Urinary bladder (tissue), 4 donors: ENCODE data around the gene DLAT. TPM values are rescaled to one million over a fixed set of nuclear protein-coding genes. Genes with fewer than 3 reads are reported as not detected.
"Not testable (repeated sequence)": the region's sequence is repeated elsewhere in the genome, so short reads cannot be mapped to it uniquely, and the experiment has no call there.

ENCODE experiments used
- DNase-seq: peaks from one replicate; pipeline ENCODE4 v3.0.0-alpha.2; 2015; ENCODE audit errors: extremely low spot score
- H3K27ac ChIP-seq: one replicate; pipeline ENCODE4 v1.5.1; 2013; ENCODE audit warnings: low read depth, mild to moderate bottlenecking, moderate library complexity
- H3K36me3 ChIP-seq: one replicate; pipeline ENCODE4 v1.6.1; 2013; ENCODE audit warnings: mild to moderate bottlenecking, moderate library complexity; ENCODE audit not compliant: insufficient read depth
- H3K4me1 ChIP-seq: one replicate; pipeline ENCODE4 v1.6.1; 2013; ENCODE audit warnings: mild to moderate bottlenecking, moderate library complexity; ENCODE audit not compliant: insufficient read depth
- H3K4me3 ChIP-seq: one replicate; pipeline ENCODE4 v1.5.1; 2013; ENCODE audit warnings: low read depth, low read length
- WGBS: extraction: QIAGEN DNeasy Blood & Tissue Kit; methylation state at CpG from one replicate; pipeline ENCODE4 v1.1.7; 2013; 5-methylcytosine and 5-hydroxymethylcytosine counted together
- polyA plus RNA-seq: library from polyadenylated mRNA; stranded (reverse); fragments of 200-250 nt; gene quantifications from one replicate; pipeline ENCODE4 v1.2.3, GENCODE V29; 2013
- total RNA-seq: library from RNA; depleted of rRNA; stranded (reverse); fragments of >200 nt; gene quantifications from one replicate; pipeline ENCODE4 v1.2.3, GENCODE V29; 2014
- donor health status: healthy with polysubstance abuse.
- donor health status: healthy.

Gene DLAT
- total and polyA plus RNA-seq, 2 donors, result 23.7 to 36.9 TPM

DNA sequence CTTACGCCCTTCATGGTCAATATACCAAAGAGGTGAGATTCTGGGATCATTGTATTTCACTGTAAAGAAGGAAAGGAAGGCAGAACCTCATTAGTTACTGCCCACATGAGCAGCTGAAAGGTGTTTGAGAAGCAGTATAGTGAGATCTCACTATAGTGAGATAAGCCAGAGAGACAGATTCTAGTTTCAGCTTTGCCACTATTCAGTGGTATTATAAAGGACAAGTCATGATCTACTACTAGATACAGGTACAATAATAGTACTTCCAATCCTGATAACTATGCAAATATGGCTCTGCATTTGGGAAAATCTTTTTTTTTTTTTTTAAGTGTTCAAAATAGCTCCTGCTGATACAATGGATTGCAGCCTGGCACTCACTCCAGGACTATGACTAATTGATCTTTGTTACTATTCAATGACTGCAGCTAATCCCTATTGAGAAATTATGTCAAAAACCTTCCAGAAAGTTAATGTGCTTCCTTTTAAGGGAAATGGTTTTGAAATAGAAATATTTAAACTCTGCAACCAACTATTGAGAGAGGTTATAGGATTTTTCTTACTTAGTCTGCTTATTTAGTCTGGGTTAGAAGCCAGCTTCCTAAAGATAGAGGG, 8.3 kb upstream of the DLAT start:
- H3K4me1 ChIP-seq, result no peaks in the 10 kb centered on the region
- 98% methylated on average over 1 of the region's 1 CpG for WGBS
- no peak overlapping the region for H3K4me3 ChIP-seq
- no peaks in the 10 kb centered on the region for H3K36me3 ChIP-seq
- H3K27ac ChIP-seq, result no peak overlapping the region
- DNase-seq, result no peak

DNA sequence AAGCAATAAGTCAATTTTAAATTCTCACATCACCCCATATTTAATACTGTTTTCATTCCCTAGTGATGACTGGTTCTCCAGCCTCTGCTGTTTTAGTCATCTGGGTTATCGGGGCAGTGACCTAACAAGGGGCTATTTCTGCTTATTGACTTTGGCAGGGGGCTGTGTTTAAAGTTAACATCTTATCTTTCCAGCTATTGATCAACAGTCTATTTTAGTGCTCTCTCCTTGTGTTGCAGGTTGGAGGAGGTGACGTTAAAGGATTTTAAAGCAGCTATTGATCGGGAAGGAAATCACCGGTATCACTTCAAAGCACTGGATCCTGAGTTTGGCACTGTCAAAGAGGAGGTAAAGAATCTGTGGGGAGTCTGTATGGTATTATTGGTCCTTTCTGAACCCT, 7.7 kb upstream of the DLAT start:
- H3K36me3 ChIP-seq, result no peaks in the 10 kb centered on the region
- no peak for DNase-seq
- WGBS, result 77% methylated on average over 4 of the region's 4 CpGs
- H3K27ac ChIP-seq, result no peak overlapping the region
- H3K4me3 ChIP-seq, result no peak overlapping the region
- H3K4me1 ChIP-seq, result no peaks in the 10 kb centered on the region

DNA sequence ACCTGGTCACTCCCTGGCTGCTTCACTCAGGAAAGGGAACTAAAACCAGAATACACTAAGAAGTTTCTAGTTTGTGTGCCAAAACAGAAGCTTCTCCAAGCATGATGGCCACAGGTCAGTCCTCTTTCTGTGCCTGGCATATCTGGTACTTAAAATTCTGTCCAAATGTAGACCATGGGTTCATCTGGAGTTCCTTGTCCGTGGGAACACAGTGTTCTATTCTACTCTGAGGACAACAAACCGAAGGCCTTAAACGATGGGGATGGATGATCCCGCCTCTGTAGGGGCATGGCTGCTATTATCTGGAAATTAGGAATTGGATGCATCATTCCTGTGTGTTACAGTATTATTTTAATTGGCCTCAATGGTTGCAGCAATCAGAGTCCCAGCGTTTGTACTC, 6.1 kb upstream of the DLAT start:
- Histone ChIP-seq H3K4me3 (no peak overlapping the region), H3K27ac (no peak overlapping the region), H3K36me3 (no peaks in the 10 kb centered on the region), H3K4me1 (no peaks in the 10 kb centered on the region)
- no peak for DNase-seq
- WGBS, result 90% methylated on average over 5 of the region's 5 CpGs

DNA sequence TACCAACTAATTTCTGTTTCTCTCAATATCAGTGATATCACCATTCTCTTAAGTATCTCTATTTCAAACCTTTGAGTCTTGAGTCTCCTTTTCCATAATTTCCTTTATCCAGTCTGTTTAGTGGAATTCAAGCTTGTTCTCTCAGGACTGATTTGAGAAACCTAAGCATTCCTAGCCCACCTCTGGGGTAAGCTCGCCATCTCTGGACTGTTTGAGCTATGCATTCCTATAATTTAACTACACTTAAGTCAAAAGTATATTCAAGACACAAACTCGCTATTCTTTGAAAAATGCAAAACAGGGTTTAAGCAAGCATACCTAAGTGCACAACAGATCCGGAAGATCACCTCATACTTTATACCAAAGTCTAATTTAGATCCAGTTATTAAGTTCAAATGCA, 2.1 kb upstream of the DLAT start:
- Histone ChIP-seq H3K4me1 (no peaks in the 10 kb centered on the region), H3K27ac (no peak overlapping the region), H3K4me3 (no peak overlapping the region), H3K36me3 (no peaks in the 10 kb centered on the region)
- WGBS, result 85% methylated on average over 3 of the region's 3 CpGs
- DNase-seq, result no peak

DNA sequence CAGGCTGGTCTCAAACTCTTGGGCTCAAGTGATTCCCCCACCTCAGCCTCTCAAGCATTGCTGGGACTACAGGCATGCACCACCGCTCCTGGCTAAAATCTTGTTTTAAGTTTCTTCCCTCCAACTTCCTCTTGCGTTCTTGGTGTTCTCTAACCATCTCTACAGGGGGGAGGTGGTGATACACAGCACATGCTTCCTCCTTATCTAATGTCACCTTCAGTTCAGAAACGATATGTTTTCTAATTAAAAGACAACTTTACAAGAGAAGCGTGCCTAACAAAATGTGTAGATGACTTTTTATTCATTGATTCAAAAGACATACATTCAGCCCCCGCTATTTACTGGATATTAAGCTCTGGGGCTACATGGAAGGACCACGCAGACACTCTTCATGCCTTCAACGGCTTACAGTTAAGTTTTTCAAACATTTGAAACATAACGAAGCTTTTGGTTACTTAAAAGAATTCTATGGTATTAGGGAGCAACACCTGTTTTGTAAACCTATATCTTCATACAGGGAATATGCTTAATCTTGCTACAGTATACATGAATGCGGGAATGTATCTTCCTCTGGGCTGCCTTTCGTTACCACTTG, 933 bp upstream of the DLAT start:
- no peak for DNase-seq
- Histone ChIP-seq H3K4me3 (peak overlapping the region; percentile 78), H3K4me1 (no peaks in the 10 kb centered on the region), H3K27ac (peak overlapping the region; percentile 92), H3K36me3 (peaks cover 2% of the 10 kb centered on the region)
- WGBS, result 18% methylated on average over 10 of the region's 10 CpGs

DNA sequence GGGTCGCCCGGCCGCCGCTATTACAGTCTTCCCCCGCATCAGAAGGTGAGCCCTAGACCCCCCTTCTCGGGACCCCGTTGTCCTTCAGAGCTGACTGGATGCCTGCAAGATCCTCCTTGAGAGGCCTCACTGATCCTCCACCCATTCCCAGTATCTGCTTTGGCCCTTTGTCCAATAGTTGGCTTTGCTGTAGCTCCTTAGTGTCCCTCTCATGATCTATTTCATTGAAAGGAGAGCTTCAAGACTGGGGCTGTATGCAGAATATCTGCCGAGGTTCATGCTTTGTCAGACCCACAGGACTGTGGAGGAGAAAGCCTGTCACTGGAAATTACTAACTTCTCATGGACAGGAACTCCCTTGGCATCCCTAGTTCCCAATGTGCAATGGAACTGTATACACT, 499 bp downstream of the DLAT start:
- peak overlapping the region; percentile 78 for H3K4me3 ChIP-seq
- WGBS, result 1% methylated on average over 8 of the region's 8 CpGs
- no peak for DNase-seq

DNA sequence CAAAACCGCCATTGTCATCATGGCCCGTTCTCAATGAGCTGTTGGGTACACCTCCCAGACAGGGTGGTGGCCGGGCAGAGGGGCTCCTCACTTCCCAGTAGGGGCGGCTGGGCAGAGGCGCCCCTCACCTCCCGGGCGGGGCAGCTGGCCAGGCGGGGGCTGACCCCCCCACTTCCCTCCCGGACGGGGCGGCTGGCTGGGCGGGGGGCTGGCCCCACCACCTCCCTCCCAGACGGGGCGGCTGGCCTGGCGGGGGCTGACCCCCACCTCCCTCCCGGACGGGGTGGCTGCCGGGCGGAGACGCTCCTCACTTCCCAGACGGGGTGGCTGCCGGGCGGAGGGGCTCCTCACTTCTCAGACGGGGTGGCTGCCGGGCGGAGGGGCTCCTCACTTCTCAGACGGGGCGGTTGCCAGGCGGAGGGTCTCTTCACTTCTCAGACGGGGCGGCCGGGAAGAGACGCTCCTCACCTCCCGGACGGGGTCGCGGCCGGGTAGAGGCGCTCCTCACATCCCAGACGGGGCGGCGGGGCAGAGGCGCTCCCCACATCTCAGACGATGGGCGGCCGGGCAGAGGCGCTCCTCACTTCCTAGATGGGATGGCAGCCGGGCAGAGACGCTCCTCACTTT, 1.7 kb downstream of the DLAT start:
- not testable (repeated sequence) for DNase-seq

More for the DNA sequence above, 499 bp downstream of the DLAT start:
- peak overlapping the region; percentile 92 for H3K27ac ChIP-seq
- peaks cover 8% of the 10 kb centered on the region for H3K36me3 ChIP-seq
- no peaks in the 10 kb centered on the region for H3K4me1 ChIP-seq

DNA sequence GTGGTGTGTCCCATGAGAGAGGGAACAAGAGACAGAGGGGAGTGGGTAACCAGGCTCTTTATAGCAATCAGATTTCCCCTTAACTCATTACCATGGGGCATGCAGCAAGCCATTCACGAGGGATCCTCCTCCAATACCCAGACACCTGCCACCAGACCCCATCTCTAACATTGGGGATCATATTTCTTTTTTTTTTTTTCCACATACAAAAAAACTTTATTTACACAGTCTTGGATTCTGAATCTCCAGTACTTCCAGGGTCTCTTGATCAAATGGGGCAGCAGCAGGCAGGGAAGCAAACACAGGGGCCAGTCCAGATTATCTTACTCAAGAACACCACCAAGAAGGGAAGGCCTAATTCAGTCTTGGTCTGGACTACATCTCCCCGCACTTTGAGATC, 4.3 kb downstream of the DLAT start:
- Histone ChIP-seq H3K4me1 (no peaks in the 10 kb centered on the region), H3K36me3 (peaks cover 12% of the 10 kb centered on the region), H3K27ac (no peak overlapping the region), H3K4me3 (no peak overlapping the region)
- DNase-seq, result no peak
- WGBS, result 89% methylated on average over 2 of the region's 2 CpGs

More for the DNA sequence above, 1.7 kb downstream of the DLAT start:
- not testable (repeated sequence) for H3K27ac ChIP-seq, H3K4me1 ChIP-seq, H3K4me3 ChIP-seq, H3K36me3 ChIP-seq
- WGBS, result 91% methylated on average over 37 of the region's 49 CpGs

DNA sequence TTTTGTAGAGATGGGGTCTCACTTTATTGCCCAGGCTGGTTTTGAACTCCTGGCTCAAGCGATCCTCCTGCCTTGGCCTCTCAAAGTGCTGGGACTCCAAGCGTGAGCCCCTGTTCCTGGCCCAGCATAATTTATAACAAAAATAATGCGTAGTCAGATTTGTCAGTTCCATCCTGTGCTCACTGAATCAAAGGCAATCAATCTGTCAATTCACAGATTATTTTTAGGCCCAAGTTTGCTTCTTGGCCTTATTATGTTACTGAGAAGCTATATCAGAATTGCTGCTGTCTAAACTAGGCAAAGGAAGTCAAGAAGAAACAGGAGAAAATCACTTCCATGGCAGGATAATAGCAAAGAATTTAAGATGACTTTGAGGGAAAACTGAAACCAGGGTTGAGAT, 8.7 kb downstream of the DLAT start:
- H3K4me3 ChIP-seq, result no peak overlapping the region
- H3K27ac ChIP-seq, result peak overlapping the region; percentile 10
- H3K36me3 ChIP-seq, result peaks cover 13% of the 10 kb centered on the region
- no peak for DNase-seq
- H3K4me1 ChIP-seq, result no peaks in the 10 kb centered on the region
- 91% methylated on average over 3 of the region's 3 CpGs for WGBS

DNA sequence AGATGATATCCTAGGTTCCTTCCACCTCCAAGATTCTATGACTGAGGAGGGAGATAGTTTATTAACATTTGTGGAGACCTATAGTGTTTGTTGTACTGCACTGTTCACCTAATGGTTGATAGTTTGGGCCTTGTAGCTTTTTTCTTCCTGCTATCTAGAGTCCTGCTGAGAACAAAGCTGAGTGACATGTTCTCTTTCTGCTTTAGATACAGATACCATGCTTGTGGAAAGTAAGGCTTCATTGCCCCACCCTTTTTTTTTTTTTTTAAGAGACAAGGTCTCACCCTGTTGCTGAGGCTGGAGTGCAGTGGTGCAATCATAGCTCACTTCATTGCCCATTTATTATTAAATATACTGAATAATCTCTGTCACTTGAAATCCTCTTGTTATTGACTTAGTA, 12.3 kb downstream of the DLAT start:
- H3K4me1 ChIP-seq, result no peaks in the 10 kb centered on the region
- no peak overlapping the region for H3K27ac ChIP-seq
- H3K4me3 ChIP-seq, result no peak overlapping the region
- H3K36me3 ChIP-seq, result peaks cover 7% of the 10 kb centered on the region
- DNase-seq, result no peak

DNA sequence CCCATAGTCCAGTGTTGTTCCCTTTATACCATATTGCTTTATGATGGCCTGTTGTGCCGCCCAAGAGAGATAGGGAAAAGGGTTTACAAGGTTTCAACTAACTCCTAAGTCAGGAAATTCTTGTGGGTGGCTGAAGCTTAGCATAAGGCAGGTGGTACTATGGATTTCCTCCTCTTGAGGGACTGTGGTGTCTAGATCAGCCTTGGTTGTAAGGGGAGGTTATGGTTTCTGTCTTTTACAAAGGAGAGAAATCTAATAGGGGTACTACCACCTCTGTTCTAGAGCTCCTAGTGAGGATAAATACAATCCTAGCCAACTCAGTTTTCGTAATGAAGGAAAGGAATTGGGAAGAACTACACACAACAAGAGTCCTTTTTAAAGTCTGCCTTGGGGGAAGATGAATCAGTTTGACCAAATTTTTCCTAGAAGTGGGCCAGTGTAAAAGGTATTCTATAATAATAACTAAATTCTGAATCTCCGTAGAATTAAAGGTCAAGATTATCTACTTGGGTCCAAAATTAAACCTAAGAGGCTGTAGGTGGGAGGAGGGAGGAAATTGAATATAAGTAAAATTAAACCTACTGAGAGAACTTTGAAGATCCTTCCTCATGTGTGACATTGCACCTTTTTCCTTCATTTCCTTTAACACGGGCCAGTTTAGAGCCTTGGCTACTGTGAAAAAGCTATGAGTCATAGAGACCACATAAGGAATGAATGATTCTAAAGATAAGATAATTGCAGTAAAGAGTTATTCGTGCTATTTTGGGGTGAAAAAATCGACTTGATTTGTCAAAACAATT, 17.2 kb downstream of the DLAT start:
- peaks cover 2% of the 10 kb centered on the region for H3K36me3 ChIP-seq
- 66% methylated on average over 6 of the region's 6 CpGs for WGBS
- no peak overlapping the region for H3K4me3 ChIP-seq
- H3K4me1 ChIP-seq, result no peaks in the 10 kb centered on the region
- DNase-seq, result no peak
- no peak overlapping the region for H3K27ac ChIP-seq

DNA sequence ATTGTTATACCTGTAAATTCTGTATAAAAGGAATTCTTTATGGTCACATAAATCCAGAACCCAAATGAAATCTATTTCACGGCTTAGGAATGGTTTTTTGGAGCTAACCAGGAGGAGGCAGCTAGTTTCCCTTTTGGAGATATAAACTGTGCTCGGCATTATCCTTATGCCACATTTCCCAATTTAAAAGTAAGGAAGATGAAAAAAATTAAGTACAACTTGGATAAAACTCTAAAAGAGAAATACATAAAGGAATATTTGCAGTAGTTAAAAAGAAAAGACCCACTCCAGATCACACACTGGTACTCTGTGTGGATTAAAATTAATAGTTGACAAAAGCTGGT, 17.7 kb downstream of the DLAT start:
- no peak for DNase-seq
- Histone ChIP-seq H3K4me3 (no peak overlapping the region), H3K27ac (no peak overlapping the region), H3K4me1 (no peaks in the 10 kb centered on the region), H3K36me3 (peaks cover 2% of the 10 kb centered on the region)
- WGBS, result 93% methylated on average over 2 of the region's 2 CpGs

DNA sequence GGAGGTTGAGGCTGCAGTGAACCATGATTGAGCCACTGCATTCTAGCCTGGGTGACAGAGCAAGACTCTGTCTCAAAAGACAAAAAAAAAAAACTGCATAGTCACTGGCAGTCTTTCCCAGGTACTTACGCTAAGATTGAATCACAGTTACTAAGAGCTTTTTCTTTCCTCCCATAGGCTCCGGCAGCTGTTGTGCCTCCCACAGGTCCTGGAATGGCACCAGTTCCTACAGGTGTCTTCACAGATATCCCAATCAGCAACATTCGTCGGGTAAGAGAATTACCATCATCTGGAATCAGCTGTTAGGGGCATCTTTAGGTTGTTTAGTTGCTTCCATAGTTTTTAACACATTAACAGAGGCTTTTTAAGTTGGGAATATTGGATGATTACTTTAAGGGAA, 19.8 kb downstream of the DLAT start:
- no peak for DNase-seq
- 99% methylated on average over 4 of the region's 4 CpGs for WGBS
- H3K4me3 ChIP-seq, result no peak overlapping the region
- H3K4me1 ChIP-seq, result no peaks in the 10 kb centered on the region
- no peak overlapping the region for H3K27ac ChIP-seq
- H3K36me3 ChIP-seq, result peaks cover 2% of the 10 kb centered on the region

DNA sequence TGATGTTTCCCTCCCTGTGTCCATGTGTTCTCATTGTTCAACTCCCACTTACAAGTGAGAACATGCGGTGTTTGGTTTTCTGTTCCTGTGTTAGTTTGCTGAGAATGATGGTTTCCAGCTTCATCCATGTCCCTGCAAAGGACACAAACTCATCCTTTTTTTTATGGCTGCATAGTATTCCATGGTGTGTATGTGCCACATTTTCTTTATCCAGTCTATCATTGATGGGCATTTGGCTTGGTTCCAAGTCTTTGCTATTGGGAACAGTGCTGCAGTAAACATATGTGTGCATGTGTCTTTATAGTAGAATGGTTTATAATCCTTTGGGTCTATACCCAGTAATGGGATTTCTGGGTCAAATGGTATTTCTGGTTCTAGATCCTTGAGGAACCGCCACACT, 21.4 kb downstream of the DLAT start:
- 98% methylated on average over 2 of the region's 2 CpGs for WGBS
- not testable (repeated sequence) for DNase-seq, H3K27ac ChIP-seq, H3K36me3 ChIP-seq, H3K4me3 ChIP-seq, H3K4me1 ChIP-seq
